Inferior parietal cortex (tissue), 1 donor: ENCODE measurements around the gene CTU2.

Experiments used
- DNase-seq: peaks from one replicate; pipeline ENCODE4 v3.0.0-alpha.2; 2016; ENCODE audit errors: extremely low spot score

Gene CTU2

DNA sequence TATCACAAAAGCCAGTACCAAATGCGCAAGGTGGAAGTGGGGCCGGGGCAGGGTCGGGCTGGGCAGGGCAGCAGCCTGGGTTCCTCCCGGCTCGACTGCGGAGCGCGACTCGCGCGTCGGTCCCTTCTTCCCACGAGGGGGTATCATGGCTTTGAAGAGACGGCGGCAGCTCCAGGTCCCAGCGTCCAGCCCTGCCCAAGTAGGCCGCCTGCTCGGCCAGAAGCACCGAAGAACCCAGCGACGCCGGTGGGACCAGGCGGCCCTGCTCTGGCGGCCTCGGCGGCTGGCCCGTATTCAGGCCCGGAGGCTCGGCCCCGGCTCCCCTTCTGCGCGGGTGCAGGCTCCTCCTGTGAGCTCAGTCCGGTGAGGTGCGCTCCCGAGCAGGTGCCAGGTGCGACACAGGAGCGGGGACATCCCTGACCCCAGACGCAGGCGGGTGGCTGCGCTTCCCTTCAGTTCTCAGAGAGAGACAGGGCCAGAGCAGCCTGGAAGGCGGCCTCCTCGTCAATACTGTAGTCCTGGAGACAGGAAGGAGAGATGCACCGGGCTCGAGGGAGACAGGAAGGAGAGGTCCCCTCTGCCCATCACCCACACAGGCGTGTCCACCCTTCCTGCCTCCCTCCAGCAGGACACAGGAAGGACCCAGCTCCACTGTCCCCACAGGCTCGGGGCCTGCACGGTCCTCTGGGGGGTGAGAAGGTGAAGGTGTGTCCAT, 9.0 kb upstream of the CTU2 start:
- no peak for DNase-seq

DNA sequence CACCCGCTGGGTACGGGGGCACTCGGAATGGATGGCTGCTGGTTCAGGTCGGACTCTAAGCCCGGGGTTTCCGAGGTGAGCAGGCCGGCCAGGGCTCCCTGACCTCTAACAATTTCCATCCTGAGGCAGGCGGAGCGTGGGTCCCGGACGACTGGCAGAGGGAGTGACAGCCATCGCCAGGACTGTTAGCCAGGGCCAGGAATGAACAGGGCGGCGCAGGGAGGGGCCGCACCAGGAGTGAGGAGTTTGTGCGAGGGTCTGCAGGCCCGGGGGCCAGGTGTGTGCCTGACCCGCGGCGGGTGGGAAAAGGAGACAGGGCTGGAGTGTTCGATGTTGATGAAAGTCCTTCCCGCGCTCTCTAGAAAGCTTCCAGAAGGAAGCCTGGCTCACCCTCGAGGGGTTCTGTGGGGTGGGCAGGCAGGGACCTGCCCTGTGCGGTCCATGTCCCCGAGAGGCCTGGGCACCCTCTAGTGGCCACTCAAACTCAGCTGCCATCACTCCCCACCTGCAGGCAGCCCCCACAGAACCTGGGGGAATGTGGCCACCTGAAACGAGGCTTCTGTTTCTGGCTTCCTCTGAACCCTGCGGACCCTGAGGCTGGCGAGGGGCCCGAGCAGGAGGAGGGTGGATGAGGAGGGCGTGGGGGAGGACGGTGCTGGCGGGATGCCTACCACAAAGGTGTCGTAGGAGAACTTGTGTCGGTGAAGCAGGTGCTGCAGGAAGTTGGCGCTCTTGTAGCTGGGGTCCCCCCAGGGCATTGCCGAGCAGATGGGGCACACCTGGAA, 8.3 kb upstream of the CTU2 start:
- DNase-seq, result no peak

GRCh38 chr16:88698646-88699045, 7.7 kb upstream of the CTU2 start:
- no peak for DNase-seq

DNA sequence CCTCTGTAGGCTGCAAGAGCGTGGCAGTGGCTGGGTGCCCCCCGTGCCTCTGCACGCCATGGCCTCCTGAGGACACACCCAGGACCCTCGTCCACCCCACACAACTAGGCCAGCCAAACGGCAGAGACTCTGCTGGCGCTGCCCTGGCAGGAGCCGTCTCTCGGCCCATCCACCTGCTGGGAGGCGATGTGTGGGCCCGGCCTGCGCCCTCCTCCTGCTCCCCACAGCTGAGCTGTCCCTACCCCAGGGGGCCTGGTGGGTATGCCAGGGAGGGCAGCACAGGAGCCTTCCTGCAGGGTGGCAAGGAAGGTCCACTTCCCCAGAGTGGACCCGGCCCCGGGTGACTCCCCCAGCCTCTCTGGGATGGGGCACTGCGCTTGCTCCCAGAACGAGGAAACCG, 7.1 kb upstream of the CTU2 start:
- DNase-seq, result no peak

- no peak for DNase-seq
Measured at GRCh38 chr16:88700322-88700635, 6.0 kb upstream of the CTU2 start.

DNA sequence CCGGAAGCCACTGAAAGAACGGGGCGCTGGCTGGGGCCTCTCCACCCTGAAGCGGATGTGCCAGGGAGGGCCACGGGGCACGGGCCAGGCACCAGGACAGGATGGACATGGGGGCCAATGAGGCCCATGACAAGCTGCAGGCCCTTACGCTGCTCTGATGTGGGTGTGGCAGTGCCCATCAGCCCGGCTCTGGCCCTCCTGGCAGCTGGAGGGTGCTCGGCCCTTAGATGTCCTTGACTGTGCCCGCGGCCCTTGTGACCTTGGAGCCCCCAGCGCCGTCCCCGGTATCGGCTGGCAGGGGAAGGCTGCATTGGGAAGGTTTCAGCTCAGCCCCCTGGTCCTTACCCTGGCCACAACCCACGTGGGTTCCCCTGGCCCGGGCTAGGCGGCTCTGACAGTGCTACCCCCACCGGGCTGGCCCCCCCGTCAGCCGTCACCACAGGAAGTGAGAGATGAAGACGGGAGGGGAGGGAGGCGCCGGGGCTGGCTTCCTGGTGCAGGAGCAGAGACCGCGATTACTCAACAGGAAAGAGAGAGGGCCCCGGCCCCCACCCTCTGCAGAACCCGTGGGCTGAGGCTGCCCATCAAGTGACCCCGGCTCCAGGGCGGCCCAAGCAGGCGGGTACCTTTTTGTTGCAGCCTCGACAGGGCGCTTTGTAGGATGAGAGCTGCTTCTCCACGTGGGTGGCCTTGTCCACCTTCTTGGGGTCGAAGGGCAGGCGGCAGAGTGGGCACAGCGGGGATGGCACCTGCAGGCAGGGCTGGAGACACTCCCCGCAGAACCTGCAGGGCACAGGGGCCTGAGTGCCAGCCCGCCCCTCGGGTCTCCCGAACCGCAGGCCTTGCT, 5.4 kb upstream of the CTU2 start:
- DNase-seq, result no peak

- DNase-seq, result no peak
Measured at GRCh38 chr16:88701581-88702370, 4.5 kb upstream of the CTU2 start.

GRCh38 chr16:88702371-88703210, 3.7 kb upstream of the CTU2 start:
- DNase-seq, result no peak

- DNase-seq, result no peak
Measured at GRCh38 chr16:88703486-88704309, 2.6 kb upstream of the CTU2 start.

GRCh38 chr16:88705076-88705684, 1.1 kb upstream of the CTU2 start:
- DNase-seq, result no peak

GRCh38 chr16:88705801-88706228, 488 bp upstream of the CTU2 start:
- DNase-seq, result no peak

GRCh38 chr16:88706965-88707826, 893 bp downstream of the CTU2 start:
- DNase-seq, result no peak

GRCh38 chr16:88710556-88710955, 4.3 kb downstream of the CTU2 start:
- no peak for DNase-seq

- DNase-seq, result no peak
Measured at GRCh38 chr16:88711750-88712340, 5.5 kb downstream of the CTU2 start.

- no peak for DNase-seq
Measured at GRCh38 chr16:88712362-88712979, 6.2 kb downstream of the CTU2 start.

GRCh38 chr16:88713054-88713453, 6.8 kb downstream of the CTU2 start:
- DNase-seq, result no peak

DNA sequence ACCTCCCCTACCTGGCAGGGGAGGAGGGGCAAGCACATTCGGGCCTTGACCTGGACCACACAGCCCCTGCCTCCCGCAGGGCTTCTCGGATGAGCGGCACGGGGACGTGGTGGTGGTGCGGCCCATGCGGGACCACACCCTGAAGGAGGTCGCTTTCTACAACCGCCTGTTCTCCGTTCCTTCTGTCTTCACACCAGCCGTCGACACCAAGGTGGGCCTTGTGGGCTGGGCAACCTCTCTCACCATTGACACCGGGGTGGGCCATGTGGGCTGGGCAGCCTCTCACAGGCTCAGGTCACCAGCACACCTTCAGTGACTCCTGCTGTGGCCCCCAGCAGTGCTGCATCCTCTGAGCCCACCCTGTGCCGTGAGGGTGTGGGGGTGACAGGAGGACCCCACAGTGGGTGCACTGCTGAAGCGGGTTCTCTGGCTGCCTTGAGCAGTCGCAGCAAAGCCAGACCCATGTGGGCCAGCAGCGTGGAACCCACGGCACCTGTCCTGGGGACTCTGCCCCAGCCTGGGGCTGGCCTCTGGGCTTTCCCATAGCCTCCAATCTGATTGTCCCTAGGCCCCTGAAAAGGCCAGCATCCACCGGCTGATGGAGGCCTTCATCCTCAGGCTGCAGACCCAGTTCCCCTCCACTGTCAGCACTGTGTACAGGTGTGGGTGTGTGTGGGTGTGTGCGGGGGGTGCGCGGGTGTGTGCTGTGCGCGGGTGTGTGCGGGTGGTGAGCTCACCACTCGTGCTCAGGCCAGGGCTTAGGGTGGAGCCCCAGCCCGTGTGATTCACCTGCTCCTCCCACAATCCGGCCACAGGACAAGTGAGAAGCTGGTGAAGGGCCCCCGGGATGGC, 7.5 kb downstream of the CTU2 start:
- DNase-seq, result no peak
